ENCODE results near the gene RNF125.

RNF125 gene

GRCh38 chr18:32018331-32019250, at the start of gene RNF125 (continued):
- TF ChIP-seq ZNF398 (tag by site-specific recombination; IDR thresholded peaks at IDR 0.05) (peak; percentile 63), HOXC10 (CRISPR knock-in tag; IDR thresholded peaks at IDR 0.05) (no peak), ZNF362 (tag by site-specific recombination; IDR thresholded peaks at IDR 0.05) (no peak)

- TF ChIP-seq ZFHX2 (tag by site-specific recombination; conservative IDR thresholded peaks at IDR 0.05): 0 out of 2 replicates have a peak, but pooled peaks have one; percentile 19
- TF ChIP-seq ZNF585B (tag by site-specific recombination; IDR thresholded peaks at IDR 0.05): no peak
- H3K27ac ChIP-seq (ENCODE audit: extremely low read depth, low read depth, low read length): no peak overlapping the region
Observed at GRCh38 chr18:31970617-31971016, 48.0 kb upstream of the RNF125 start.

GRCh38 chr18:31973929-31974546, 44.6 kb upstream of the RNF125 start:
- Histone ChIP-seq H3K9me3 (ENCODE audit: control insufficient read depth, insufficient read depth, low read depth, low read length) (no peaks in the 10 kb centered on the region), H3K36me3 (ENCODE audit: control insufficient read depth in 2 of 2, insufficient read depth in 1 of 2, low read length in 2 of 2) (no peaks in the 10 kb centered on the region), H3K27ac (ENCODE audit: extremely low read depth, low read depth, low read length) (no peak overlapping the region), H3K4me1 (ENCODE audit: control insufficient read depth, insufficient read depth, low read length) (no peaks in the 10 kb centered on the region), H3K4me3 (ENCODE audit: low read depth, low read length) (no peak overlapping the region)
- ChIA-PET POLR2A (no interaction called here), CTCF (interaction anchor here (0.6 kb wide), 2 partner anchors 116 to 420 kb away, joined by 3 to 6 read pairs; no protein-coding TSS in a partner anchor)
- TF ChIP-seq TRIM28 (IDR thresholded peaks at IDR 0.05; ENCODE audit: borderline replicate concordance, low read length) (peak; percentile 100; the same call in 1 of the 2 replicates), ZNF596 (tag by site-specific recombination; IDR thresholded peaks at IDR 0.05) (no peak), ZNF514 (tag by site-specific recombination; IDR thresholded peaks at IDR 0.05) (no peak), ZNF626 (tag by site-specific recombination; IDR thresholded peaks at IDR 0.05) (no peak), SP2 (tag by site-specific recombination; IDR thresholded peaks at IDR 0.05) (no peak), ZNF274 (IDR thresholded peaks at IDR 0.05; ENCODE audit: low read length) (no peak), ZNF274 (tag by site-specific recombination; IDR thresholded peaks at IDR 0.05; ENCODE audit: borderline replicate concordance) (no peak), ZNF561 (tag by site-specific recombination; IDR thresholded peaks at IDR 0.05; ENCODE audit: borderline replicate concordance) (peak; percentile 38; the same call in 1 of the 2 replicates), KLF10 (tag by site-specific recombination; IDR thresholded peaks at IDR 0.05) (no peak), ZNF792 (tag by site-specific recombination; IDR thresholded peaks at IDR 0.05) (no peak), ZFP3 (tag by site-specific recombination; IDR thresholded peaks at IDR 0.05; ENCODE audit: low read depth) (no peak), YY1 (tag by site-specific recombination; IDR thresholded peaks at IDR 0.05) (no peak), ZNF660 (tag by site-specific recombination; IDR thresholded peaks at IDR 0.05) (no peak), BCL11B (tag by site-specific recombination; IDR thresholded peaks at IDR 0.05; ENCODE audit: low read depth) (no peak), ZNF133 (tag by site-specific recombination; IDR thresholded peaks at IDR 0.05) (no peak), SETDB1 (IDR thresholded peaks at IDR 0.05; ENCODE audit: insufficient read length, low read length) (peak; percentile 100), INSM2 (tag by site-specific recombination; IDR thresholded peaks at IDR 0.05) (no peak), ZNF654 (tag by site-specific recombination; IDR thresholded peaks at IDR 0.05; ENCODE audit: low read depth) (no peak)

More at GRCh38 chr18:31970617-31971016, 48.0 kb upstream of the RNF125 start:
- H3K4me3 ChIP-seq (ENCODE audit: low read depth, low read length): no peak overlapping the region
- ChIA-PET CTCF (interaction anchor here (0.7 to 1.2 kb wide), 2 partner anchors 227 to 459 kb away, joined by 3 read pairs; no protein-coding TSS in a partner anchor), POLR2A (interaction anchor here (0.8 kb wide), 1 partner anchor 28 kb away, joined by 3 read pairs; the partner anchor contains the start of gene TRAPPC8)
- H3K36me3 ChIP-seq (ENCODE audit: control insufficient read depth in 2 of 2, insufficient read depth in 1 of 2, low read length in 2 of 2): no peaks in the 10 kb centered on the region
- H3K4me1 ChIP-seq (ENCODE audit: control insufficient read depth, insufficient read depth, low read length): no peaks in the 10 kb centered on the region
- no peaks in the 10 kb centered on the region for H3K9me3 ChIP-seq (ENCODE audit: control insufficient read depth, insufficient read depth, low read depth, low read length)

All from HEK293 (cell line).